HG02840 (cell line): ENCODE results near the gene IL21R.

Experiments
- ATAC-seq: cut with Tn5 transposase; IDR thresholded peaks from one replicate; pipeline ENCODE4 v1.9.1; 2021; ENCODE audit warnings: mild to moderate bottlenecking, moderate library complexity, moderate number of reproducible peaks; ENCODE audit not compliant: unreplicated experiment, low FRiP score

Gene IL21R

DNA sequence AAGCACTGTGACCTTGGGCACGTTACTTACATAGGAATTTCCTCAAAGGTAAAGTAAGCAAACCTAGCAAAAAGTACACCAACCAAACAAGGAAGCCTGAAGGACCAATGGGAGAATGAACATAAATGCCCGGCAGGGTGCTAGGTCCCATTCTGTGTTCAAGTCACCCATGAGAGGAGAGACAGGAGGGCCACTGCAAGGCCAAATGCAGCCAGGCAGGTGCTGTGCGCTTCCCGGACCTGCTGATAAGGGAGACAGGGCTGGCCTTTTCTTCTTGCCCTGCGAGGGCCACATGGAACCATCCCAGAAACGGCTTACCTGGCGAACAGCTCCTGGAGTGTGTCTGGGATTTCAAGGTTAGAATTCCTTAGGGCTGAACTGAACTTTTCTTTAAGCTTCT lies 78.8 kb downstream of the IL21R start:
- no peak for ATAC-seq

DNA sequence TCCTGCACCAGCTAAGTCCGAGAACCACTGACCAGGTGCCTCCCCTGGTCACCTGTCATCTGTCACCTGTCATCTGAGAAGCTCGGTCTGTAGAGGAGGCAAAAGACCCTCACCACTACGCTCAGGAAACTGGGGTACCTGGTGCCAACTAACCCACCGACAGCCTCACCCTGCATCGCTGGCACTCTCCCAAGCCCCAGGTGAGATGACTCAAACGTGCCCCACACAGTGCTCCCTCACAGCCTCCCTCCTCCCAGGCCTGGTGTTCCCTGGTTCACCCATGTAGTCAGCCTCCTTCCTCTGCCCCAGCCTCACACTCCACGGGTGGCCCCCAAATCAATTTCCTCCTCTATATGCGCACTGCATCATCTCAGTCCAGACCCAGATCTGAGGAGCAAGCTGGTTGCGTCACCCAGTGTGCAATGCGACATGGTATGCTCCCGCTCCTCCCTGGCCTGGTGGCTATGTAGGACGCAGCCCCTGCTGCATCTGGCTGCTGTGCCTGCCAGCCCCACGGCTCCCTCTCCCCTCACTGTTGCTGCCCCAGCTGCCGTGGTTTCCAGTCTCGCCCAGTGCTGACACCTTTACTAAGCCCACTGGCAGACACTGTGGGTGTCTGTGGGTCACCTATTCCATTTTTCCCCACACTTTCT lies 79.4 kb downstream of the IL21R start:
- ATAC-seq: no peak

GRCh38 chr16:27482397-27483087 lies 80.6 kb downstream of the IL21R start:
- no peak for ATAC-seq

- ATAC-seq: no peak
Measured at GRCh38 chr16:27483088-27483437, 81.1 kb downstream of the IL21R start.

DNA sequence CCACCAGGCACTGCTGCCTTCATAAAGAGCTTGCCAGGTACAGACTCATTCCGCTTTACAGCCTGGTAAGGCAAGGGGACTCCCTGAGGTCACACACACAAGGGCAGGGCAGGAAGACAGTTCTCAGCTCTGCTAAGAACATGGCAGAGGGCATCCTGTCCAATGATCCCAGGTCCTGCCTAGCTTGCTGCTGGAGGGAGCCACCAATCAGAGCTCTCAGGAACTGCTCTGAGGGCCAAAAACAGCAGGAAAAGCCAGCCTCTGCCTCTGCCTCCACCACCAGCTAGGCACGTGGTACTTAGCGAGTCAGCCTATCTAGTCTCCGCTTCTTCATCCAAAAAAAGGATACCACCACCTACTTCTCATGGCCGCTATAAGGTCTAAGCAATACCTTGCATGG lies 81.7 kb downstream of the IL21R start:
- ATAC-seq: no peak

GRCh38 chr16:27485126-27485525 lies 83.2 kb downstream of the IL21R start:
- ATAC-seq: no peak

DNA sequence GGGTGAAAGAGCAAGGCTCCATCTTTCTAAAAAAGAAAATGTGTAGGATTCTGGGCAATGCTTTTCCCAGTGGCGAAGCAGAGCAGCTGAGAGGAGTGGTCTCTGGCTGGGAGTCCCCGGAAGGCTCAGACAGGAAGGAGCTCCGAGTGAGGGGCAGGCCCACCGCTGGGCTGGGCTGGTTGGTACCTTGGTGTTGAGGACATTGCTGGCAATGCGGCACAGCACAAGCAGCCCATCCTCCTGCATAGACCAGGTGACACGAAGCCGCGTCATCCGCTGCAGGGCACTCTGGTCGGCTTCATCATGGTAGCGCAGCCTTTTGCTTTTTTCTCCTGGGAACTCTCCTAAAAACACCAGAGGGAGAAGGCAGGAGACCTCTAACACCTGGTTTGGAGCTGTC lies 83.8 kb downstream of the IL21R start:
- ATAC-seq: no peak

GRCh38 chr16:27486344-27486743 lies 84.4 kb downstream of the IL21R start:
- no peak for ATAC-seq

GRCh38 chr16:27486760-27487159 lies 84.8 kb downstream of the IL21R start:
- no peak for ATAC-seq

DNA sequence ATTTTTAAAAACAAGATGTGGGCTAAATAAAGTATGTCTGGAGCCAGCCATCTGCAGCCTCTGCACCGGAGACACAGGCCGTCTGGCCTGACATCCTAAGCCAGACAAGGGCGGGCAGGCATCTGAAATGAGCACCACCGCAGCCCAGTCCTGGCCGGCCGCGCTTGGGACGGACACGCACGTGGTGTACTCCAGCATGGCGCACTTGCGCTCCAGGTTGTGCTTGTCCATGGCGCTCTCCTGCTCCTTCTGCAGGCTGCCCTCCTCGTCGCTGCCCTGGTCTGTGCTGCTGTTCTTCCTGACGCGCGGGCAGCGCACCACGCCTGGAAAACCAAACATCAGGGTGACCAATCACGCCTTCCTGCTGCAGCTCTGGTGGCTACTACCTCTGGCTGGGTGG lies 87.4 kb downstream of the IL21R start:
- ATAC-seq: no peak

- no peak for ATAC-seq
Measured at GRCh38 chr16:27489906-27490305, 87.9 kb downstream of the IL21R start.

GRCh38 chr16:27491894-27492587 lies 90.1 kb downstream of the IL21R start:
- ATAC-seq: no peak

DNA sequence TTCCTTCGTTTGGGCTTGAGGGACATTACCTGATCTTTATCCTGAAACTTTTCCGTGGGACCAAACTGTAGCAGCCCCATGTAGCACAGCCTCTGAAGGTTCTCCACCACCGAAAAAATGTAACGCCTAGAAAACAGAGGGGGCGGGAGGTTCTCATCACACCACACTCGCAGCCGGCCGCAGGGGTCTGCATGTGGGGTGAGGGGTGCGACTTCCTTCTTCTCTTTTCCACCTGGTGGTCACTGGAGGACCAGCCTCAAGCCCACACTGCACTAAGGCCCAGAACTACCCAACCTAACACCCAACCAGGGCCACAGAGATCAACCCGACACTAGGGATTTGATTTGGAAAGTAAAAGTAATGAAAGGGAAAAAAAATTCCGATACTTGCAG lies 90.6 kb downstream of the IL21R start:
- ATAC-seq: no peak

DNA sequence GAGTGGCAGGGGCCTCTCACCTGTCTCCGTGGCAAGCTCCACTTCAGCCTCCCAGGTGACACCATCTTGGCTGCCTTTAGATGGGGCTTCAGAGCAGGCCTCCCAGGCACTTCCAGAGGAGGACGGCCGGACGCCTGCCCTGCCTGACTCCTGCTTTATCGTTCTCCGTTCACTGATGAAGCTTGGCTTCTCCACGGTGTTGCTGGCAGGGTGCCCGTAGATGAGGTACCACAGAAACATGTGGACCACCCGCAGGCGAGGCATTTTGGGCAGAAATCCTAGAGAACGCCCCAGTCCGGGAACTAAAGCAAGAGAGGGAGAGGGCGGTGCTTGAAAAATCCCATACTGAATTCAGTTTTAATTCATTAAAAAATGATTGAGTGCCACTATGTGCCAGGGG lies 93.2 kb downstream of the IL21R start:
- no peak for ATAC-seq

DNA sequence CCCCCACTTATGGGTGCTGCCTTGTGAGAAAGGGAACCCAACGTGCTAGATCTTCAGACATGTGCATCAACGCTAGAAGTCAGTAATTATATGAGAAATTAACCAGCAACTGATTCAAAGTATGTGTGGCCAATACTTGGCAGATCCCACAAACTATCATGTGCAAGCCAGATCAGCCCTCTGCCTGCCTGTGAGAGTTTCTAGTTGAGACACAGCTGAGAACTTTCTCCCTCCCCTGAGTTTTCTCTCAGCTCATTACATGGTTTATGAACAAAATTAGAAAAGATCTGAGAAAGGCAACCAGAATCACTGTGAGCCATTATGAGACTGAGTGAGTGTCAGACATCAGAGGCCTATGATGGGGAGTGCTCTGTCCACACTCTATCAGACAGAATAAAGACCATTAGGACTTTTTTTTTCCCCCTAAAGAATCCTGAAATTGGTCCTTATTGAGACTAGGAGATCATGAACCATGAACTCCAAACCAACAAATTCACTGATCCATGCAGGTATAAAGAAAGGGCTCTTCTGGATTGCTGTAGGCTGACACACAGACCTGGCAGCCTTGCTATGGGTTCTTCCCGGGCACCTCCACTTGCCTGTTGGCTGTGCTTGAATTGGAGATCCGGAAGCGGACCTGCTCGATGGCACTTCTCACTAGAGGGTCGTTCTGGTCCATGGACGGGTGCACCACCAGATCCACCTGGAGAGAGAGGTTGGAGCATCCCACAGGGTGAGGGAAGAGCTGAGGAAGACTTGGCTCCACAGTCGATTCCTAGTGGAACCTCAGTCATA lies 96.3 kb downstream of the IL21R start:
- ATAC-seq: no peak

DNA sequence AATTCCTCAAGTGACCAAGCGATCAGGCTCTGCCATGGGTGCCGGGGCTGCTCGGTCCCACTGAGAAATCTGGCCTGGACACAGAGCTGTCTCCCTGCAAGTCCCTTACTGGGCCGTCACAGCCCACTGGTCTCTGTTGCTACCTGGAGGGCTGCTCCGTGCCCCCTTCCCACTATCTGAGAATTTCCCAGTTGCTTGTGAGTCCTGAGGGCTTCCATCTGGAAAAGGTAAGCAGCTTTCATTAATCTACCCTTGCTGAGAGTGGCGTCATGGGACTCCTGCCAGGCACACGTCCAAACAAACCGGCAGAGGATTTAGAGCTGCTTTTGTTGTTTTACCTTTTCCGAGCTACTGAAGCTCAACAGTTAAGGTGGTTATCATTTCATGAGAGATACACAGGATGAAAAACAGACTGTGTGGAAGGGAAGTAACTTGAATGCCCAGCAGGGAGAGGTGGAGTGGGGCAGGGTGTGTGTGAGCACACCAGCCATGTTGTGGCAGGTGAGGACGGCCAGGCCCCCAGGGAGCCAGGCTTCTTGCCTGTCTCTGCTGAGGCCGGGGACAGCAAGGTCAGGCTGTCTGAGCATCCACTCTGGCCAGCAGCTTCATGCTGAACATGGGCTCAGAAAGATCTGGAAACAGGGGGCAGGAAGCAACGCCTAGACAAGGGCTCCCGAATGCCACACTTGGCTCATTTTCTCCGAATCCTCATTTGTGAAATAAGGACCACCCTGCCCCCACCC lies 97.1 kb downstream of the IL21R start:
- no peak for ATAC-seq

GRCh38 chr16:27499659-27500055 lies 97.7 kb downstream of the IL21R start:
- no peak for ATAC-seq

GRCh38 chr16:27500801-27501200 lies 98.8 kb downstream of the IL21R start:
- no peak for ATAC-seq
